ENCODE data around the gene PMEL. TPM values are rescaled to one million over a fixed set of nuclear protein-coding genes. Genes with fewer than 3 reads are reported as not detected.

Gene PMEL
- total RNA-seq, 6 donors from 2014 or later: 0.91 to 45.1 (median 1.5) TPM

- 95 to 96% methylated on average over 6 to 8 of the region's 8 CpGs for WGBS, 2 donors
- peaks cover 7 to 17% (median 10%) of the 10 kb centered on the region in 4 donors for H3K4me1 ChIP-seq
- TF ChIP-seq POLR2AphosphoS5 (IDR thresholded peaks at IDR 0.05) (no peak), CTCF (IDR thresholded peaks at IDR 0.05) (no peak), EP300 (IDR thresholded peaks at IDR 0.05) (no peak), POLR2A (IDR thresholded peaks at IDR 0.05) (no peak)
- ATAC-seq (ENCODE audit: low FRiP score in 2 of 2) (no peak), DNase-seq (no peak)
- H3K4me3 ChIP-seq: no peak overlapping the region
- H3K9me3 ChIP-seq: no peaks in the 10 kb centered on the region
- H3K36me3 ChIP-seq: peaks cover 0 to 48% (median 8%) of the 10 kb centered on the region in 4 donors
- H3K27ac ChIP-seq: no peak overlapping the region
- no peaks in the 10 kb centered on the region for H3K27me3 ChIP-seq
These were observed 26.9 kb downstream of the PMEL start for GRCh38 chr12:55938826-55939501.

GRCh38 chr12:55937981-55938380 is 27.9 kb downstream of the PMEL start:
- WGBS, 2 donors: 86 to 92% methylated on average over 2 of the region's 2 CpGs
- DNase-seq: no peak
- H3K4me1 ChIP-seq: peaks cover 11 to 27% (median 15%) of the 10 kb centered on the region in 4 donors
- H3K27me3 ChIP-seq: no peaks in the 10 kb centered on the region
- H3K36me3 ChIP-seq: peaks cover 0 to 38% (median 6%) of the 10 kb centered on the region in 4 donors
- no peak overlapping the region for H3K4me3 ChIP-seq
- H3K27ac ChIP-seq: no peak overlapping the region
- H3K9me3 ChIP-seq: no peaks in the 10 kb centered on the region
- TF ChIP-seq POLR2A (IDR thresholded peaks at IDR 0.05) (no peak), EP300 (IDR thresholded peaks at IDR 0.05) (no peak), POLR2AphosphoS5 (IDR thresholded peaks at IDR 0.05) (no peak), CTCF (IDR thresholded peaks at IDR 0.05) (no peak)
- ATAC-seq (ENCODE audit: low FRiP score in 2 of 2): no peak

DNA sequence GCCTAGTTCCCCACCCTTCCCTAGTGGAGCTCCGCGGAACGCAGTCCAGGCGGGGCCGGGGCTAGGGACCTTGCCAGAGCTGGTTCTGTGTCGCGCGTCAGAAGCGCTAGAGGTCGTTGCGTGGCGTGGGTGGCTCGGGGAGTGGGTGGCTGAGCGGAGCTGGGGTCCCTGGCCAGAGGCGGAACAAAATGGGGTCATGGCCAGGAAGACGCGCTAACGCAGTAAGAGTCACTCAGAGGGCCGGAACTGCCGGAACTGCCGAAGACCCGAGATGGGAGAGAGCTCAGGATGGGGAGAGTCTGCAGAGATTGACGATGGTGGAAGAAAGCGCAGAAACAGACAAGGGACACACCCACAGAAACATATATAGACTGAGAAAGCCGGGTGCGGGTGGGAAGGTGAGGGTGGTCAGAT is 30.1 kb downstream of the PMEL start:
- peak in 1 of 2 donors; percentile 82 for DNase-seq
- Histone ChIP-seq H3K36me3 (peaks cover 0 to 18% (median 0%) of the 10 kb centered on the region in 4 donors), H3K9me3 (no peaks in the 10 kb centered on the region), H3K4me3 (peak overlapping the region in 3 of 4 donors; percentile 7 to 31 (median 30)), H3K27me3 (no peaks in the 10 kb centered on the region), H3K27ac (peak overlapping the region; percentile 22 to 78 (median 59)), H3K4me1 (peaks cover 22 to 43% (median 29%) of the 10 kb centered on the region in 4 donors)
- peak in 1 of 2 donors; percentile 37 for ATAC-seq (ENCODE audit: low FRiP score in 2 of 2)
- TF ChIP-seq CTCF (IDR thresholded peaks at IDR 0.05): no peak
- WGBS, 2 donors: 55 to 59% methylated on average over 22 to 26 of the region's 26 CpGs

- H3K27ac ChIP-seq: no peak overlapping the region
- DNase-seq (no peak), ATAC-seq (ENCODE audit: low FRiP score in 2 of 2) (no peak)
- no peaks in the 10 kb centered on the region for H3K9me3 ChIP-seq
- peaks cover 21 to 43% (median 27%) of the 10 kb centered on the region in 4 donors for H3K4me1 ChIP-seq
- WGBS, 2 donors: 94 to 100% methylated on average over 1 of the region's 1 CpG
- no peaks in the 10 kb centered on the region for H3K27me3 ChIP-seq
- peak overlapping the region in 1 of 4 donors; percentile 30 for H3K4me3 ChIP-seq
- no peak for TF ChIP-seq EP300 (IDR thresholded peaks at IDR 0.05)
- TF ChIP-seq POLR2AphosphoS5 (IDR thresholded peaks at IDR 0.05): no peak
- TF ChIP-seq POLR2A (IDR thresholded peaks at IDR 0.05): no peak
- TF ChIP-seq CTCF (IDR thresholded peaks at IDR 0.05): no peak
- peaks cover 0 to 14% (median 0%) of the 10 kb centered on the region in 4 donors for H3K36me3 ChIP-seq
These were observed 31.1 kb downstream of the PMEL start for GRCh38 chr12:55934773-55935172.

Measured in upper lobe of left lung (tissue), 6 donors.